T-cell (primary cell): ENCODE results near the gene KCNK16. TPM values are rescaled to one million over a fixed set of nuclear protein-coding genes. Genes with fewer than 3 reads are reported as not detected.

Source experiments
- total RNA-seq, 35 experiments: library from RNA in 6 of 35; stranded (reverse) in 6 of 35; fragments of 120-200 nt in 1 of 35; gene quantifications; one replicate each; pipeline versions ENCODE4 v1.2.1 to v1.2.4 and lab custom pipeline; 2013 to 2026

Gene KCNK16
- total RNA-seq, 5 donors from 2014 or later (not counting 1 experiment from before 2014, with no cell fraction given): not detected

Other genes with a start within 250 kb of the KCNK16 start
- 10 to 100 TPM; 14.0 to 25.4 (median 19.2) TPM for gene SAYSD1, start 207.5 kb downstream of the KCNK16 start, total RNA-seq
- gene KCNK5, start 93.2 kb downstream of the KCNK16 start, total RNA-seq: 1 to 10 TPM in 2 of 5 donors, under 1 TPM in 3; 0.60 to 1.1 (median 0.93) TPM
- under 1 TPM in 1 of 5 donors, not detected in 4; 0.38 TPM for gene KCNK17, start 8.3 kb downstream of the KCNK16 start, total RNA-seq